Measurements from ENCODE around the gene KIF2A.

- TF ChIP-seq FOXK2 (IDR thresholded peaks at IDR 0.05) (no peak), ELF4 (IDR thresholded peaks at IDR 0.05) (no peak)
These were observed 66.6 kb downstream of the KIF2A start for GRCh38 chr5:62372600-62372999.
